SIG-M5 treated with dmso at 0.1 percent for 504 hours (cell line): ENCODE results near the gene ITIH3.

Experiments used
- DNase-seq: peaks from one replicate; lab custom pipeline; 2025; ENCODE audit not compliant: unreplicated experiment; lab: John Stamatoyannopoulos, UW

The ITIH3 gene

DNA sequence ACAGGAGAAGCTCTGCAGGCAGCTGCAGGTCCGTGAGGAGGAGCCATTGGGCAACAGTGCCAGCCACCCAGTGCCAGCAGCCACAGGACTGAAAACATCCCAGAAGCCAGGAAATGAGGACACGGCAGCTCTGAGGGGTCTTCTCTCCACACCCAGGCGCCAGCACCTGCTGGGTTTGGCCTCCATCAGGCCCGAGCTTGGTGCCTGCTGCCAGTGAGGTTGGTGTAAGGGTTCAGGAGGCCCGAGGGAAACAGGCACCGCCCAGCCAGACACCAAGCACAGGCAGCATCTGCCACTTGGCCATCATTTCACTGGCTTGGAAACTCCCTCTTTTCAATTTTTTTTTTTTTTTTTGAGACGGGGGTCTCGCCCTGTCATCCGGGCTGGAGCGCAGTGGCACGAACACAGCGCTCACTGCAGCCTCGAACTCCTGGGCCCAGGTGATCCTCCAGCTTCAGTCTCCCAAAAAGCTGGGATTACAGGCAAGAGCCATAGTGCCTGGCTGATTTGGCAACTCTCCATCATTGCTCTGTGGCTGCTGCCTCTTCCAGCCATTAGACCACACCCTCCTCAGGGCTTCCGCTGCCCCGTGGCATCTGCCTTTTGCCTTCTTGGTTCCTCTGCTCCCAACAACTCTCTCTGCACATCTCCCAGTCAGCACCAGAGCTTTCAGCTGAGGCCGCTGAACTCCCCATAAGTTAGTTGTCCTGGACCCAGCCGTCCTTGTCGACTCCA is 1.5 kb upstream of the ITIH3 start:
- peak; percentile 28 for DNase-seq

DNA sequence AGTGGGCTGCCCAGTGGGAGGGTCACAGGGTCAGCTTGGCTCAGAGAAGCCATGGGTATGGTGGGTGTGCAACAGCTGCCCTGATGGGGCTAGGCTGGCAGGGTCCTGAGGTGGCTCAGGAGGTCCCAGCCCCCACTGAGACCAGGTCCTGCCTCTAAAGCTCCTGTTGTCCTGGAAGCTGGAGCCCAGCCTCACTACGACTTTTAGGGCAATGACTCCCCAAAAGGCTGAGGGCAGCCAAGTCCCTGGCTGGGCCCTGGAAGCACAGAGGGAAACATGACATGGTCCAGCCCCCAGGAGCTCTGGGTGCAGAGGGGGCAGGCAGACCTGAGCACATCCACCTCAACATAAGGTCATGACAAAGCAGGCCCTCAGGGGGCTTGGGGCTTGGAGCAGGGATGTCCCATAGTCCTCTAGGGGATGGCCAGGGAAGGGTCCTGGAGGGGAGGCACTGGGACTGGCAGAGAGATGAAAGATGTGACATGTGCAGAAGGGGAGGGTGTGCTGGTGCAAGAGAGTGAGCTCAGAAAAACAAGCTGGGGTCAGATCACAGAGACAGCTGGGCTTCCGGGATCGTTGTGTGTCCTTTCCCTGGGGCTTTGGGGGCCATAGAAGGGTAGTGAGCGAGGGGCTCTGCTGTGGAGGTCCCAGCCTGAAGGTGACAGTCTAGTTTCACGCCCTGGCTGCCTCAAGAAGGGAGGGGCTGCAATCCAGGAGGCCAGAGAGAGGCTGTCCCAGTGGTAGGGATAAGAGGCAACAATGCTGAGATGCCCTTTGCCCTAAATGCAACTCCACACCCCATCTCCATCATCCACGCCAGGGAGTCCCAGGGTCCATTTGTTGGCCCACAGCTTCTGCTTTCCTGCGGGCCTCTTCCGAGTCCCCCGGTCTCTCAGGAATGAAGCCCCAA is 639 bp upstream of the ITIH3 start:
- DNase-seq: no peak

GRCh38 chr3:52795298-52795900 is 803 bp downstream of the ITIH3 start:
- no peak for DNase-seq

GRCh38 chr3:52796411-52796810 is 1.8 kb downstream of the ITIH3 start:
- DNase-seq: no peak

- no peak for DNase-seq
These were observed 3.9 kb downstream of the ITIH3 start for GRCh38 chr3:52798376-52798977.

- no peak for DNase-seq
These were observed 4.4 kb downstream of the ITIH3 start for GRCh38 chr3:52798978-52799476.

- DNase-seq: no peak
These were observed 5.5 kb downstream of the ITIH3 start for GRCh38 chr3:52800079-52800478.

DNA sequence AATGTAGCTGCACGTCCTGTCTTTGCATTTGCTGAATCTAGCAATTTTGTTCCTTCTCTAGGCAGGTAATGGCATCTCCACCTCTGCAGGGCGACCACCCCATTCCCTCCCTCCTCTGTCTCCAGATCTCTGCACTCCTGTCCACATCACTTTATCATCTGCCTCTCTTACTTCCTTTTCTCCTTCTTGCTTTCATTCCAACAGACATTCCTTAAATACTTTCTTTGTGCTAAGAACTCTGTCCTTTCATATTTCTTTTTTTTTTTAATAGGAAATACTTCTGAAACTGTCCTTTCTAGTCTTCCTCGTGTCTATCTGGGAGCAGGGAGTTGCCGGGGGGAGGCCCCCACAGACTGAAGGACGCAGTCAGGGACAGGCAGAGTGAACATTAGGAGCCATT is 7.2 kb downstream of the ITIH3 start:
- no peak for DNase-seq

DNA sequence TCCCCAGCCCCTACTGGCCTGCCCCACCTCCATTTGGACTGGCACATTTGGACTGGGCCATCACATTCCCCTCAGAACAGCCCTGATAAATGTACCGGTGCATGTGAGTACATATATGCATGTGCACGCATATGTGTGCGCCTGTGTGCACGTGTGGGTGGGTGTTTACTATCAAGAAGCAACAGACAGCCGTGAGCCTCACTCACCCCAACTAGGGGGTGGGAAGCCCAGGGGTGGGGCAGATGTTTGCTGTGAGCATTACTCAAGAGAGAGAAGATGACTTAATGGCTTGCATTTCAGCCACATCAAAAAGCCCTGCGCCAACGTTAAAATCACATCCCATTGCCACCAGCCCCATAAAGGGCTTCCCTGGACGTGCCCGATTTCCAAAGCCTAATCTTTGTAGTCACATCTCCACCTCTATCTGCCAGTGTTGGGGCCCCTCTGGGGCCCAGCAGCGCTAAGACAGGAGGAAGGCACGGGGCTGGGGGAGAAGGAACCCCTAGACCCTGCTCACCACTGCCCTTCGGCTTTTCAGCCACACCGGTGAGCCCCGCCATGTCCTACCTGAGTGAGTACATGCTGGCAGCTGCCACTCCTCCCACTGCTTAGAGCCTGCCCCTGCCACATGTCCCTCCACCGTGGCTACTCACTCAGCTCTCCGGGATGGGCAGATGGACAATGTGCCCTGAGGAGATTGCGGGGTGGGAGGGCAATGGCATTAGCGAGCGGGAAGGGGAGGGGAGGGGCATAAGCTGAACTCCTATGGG is 10.9 kb downstream of the ITIH3 start:
- DNase-seq: no peak

GRCh38 chr3:52809149-52809548 is 14.6 kb downstream of the ITIH3 start:
- DNase-seq: no peak

DNA sequence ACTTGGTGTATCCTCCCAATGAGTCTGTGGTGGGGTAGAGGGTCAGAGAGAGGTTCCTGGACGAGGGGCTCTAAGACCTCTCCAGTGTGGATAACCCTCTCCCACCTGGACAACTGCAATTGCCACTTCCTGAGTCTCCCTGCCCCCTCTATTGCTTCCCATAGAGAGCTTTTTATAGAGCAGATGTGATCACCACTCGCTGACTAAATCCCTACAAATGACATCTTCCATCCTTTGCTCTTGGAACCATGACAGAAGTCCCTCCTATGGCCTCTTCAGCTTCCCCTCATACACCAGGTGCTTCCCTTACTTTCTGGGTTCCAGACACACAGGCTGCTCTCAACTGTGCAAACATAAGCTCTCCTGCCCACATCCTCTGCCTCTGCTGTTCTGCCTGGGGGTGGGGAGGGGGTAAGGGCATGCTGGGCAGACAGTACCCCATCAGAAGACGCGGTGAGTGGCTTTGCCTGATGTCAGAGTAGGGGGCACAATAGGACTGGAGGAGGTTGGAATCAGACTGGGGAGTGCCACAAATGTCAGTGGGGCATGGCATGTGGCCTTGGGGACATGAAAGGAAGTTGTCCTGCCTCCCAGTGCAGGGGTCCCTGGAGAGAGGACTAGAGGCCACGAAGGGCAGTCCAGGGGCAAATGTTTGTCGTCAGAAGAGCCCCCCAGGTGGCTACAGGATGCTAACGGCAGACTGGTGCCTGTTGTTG is 15.2 kb downstream of the ITIH3 start:
- no peak for DNase-seq

GRCh38 chr3:52810923-52811322 is 16.3 kb downstream of the ITIH3 start:
- no peak for DNase-seq

DNA sequence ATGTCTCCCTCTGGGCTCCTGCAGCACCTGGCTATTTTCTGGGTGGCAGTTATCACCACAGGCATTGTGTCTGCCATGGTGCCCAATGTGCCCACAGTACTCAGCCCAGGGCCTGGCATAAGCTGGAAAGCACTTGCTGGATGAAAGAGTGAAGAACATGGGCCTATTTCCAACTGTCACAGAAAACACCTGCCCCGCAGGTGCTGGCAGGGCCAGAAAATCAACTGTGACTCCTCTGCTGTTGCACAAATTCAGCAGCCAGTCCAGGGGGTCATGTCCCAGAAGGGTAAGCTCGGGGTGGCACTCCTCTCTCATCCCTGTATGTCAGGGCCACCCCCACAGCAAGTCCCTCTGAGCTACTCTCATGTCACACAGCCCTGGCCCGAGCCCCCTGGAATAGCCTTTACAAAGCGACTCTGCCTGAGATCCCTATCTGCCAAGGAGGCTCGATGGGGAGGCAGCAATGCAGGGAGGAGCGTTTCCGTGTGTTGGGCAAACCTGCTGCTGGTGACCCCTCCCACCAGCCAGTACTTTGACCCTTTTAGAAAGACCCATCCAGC is 16.9 kb downstream of the ITIH3 start:
- no peak for DNase-seq

- DNase-seq: no peak
These were observed 19.2 kb downstream of the ITIH3 start for GRCh38 chr3:52813810-52814209.

- DNase-seq: no peak
These were observed 21.6 kb downstream of the ITIH3 start for GRCh38 chr3:52816199-52816598.

- no peak for DNase-seq
These were observed 22.1 kb downstream of the ITIH3 start for GRCh38 chr3:52816654-52817053.

GRCh38 chr3:52817221-52817620 is 22.6 kb downstream of the ITIH3 start:
- no peak for DNase-seq

DNA sequence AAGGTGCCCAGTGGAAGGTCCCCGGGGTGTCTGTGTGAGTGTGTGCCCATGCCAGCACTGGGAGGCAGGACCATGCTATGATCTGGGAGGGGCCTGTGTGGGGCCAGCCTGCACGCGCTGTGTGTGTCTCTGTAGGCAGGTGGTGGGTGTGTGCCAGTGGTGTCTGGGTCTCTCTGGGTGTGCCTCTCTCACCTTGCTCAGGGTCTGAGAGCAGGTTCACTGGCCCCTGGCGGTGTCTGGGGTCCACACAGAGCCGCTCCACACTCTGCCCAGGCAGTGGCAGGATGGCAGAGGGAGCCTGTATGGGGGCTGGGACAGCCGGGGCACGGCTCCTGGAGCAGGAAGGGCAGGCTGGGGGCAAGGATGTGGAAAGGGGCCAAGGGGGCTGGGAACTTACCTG is 23.3 kb downstream of the ITIH3 start:
- no peak for DNase-seq

DNA sequence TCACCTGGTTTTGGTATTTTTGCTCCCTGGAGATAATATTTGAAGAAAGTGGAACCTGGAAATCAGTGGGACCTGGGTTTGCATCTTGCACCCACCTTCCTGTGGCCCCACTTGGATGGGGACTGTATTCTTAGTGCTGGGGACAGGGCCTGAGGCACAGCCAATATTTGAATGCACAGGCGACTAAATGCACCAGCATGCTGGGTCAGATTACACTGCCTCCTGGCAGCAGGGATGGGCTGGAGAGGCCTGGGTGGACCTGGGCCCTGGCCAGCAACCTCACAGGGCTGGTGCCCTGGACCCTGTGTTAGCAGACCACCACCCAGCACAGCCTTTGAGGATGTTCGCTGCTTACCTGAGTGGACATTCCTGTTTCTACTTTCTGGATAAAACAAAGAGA is 25.3 kb downstream of the ITIH3 start:
- DNase-seq: no peak

DNA sequence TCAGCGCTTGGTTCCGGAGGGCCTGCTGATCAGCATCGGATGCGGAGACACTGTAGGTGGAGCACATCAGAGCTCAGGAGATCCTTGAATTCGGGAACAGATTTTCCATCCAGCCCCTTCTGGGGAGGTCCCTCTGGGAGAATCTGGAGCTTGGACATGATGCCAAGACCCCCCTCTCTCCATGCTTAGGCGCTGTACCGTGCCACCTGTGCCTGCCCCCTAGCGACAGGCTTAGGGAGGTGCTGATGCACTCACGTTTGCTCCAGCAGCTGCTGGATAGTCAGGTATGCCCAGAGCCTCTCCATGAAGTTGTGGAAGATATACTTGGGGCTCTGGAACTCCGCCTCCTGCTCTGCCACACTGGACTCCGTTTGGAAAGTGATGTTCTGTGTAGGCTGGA is 26.1 kb downstream of the ITIH3 start:
- no peak for DNase-seq
